IPS DF 6.9 (cell line): Measurements from ENCODE around the gene KRT72.

ENCODE experiments used
- DNase-seq: peaks from one replicate; pipeline ENCODE4 v3.0.0-alpha.2; 2013; ENCODE audit warnings: low read depth, low spot score
- H3K27ac ChIP-seq: one replicate; pipeline ENCODE4 v1.5.1; 2013; ENCODE audit warnings: low read length, control low read depth
- H3K27me3 ChIP-seq: 2 replicates; pipeline ENCODE4 v1.6.1; 2013; ENCODE audit warnings: mild to moderate bottlenecking, low read length; ENCODE audit not compliant: control insufficient read depth, insufficient read depth
- H3K36me3 ChIP-seq: 2 replicates; pipeline ENCODE4 v1.6.1; 2013; ENCODE audit warnings: low read length; ENCODE audit not compliant: control insufficient read depth, insufficient read depth
- H3K4me1 ChIP-seq: 2 replicates; pipeline ENCODE4 v1.6.1; 2013; ENCODE audit warnings: low read length; ENCODE audit not compliant: control insufficient read depth, insufficient read depth
- H3K4me3 ChIP-seq: 2 replicates; pipeline ENCODE4 v1.5.1; 2013; ENCODE audit warnings: mild to moderate bottlenecking, low read length
- H3K9me3 ChIP-seq: 2 replicates; pipeline ENCODE4 v1.6.1; 2013; ENCODE audit warnings: low read length, inconsistent platforms; ENCODE audit not compliant: control insufficient read depth, insufficient read depth
- WGBS: extraction: QIAGEN DNeasy Blood & Tissue Kit; methylation state at CpG from one replicate; pipeline ENCODE4 v1.1.7; 2013; ENCODE audit warnings: mixed read lengths, missing lambda C conversion rate; ENCODE audit not compliant: insufficient read length, insufficient coverage; 5-methylcytosine and 5-hydroxymethylcytosine counted together

Gene KRT72

DNA sequence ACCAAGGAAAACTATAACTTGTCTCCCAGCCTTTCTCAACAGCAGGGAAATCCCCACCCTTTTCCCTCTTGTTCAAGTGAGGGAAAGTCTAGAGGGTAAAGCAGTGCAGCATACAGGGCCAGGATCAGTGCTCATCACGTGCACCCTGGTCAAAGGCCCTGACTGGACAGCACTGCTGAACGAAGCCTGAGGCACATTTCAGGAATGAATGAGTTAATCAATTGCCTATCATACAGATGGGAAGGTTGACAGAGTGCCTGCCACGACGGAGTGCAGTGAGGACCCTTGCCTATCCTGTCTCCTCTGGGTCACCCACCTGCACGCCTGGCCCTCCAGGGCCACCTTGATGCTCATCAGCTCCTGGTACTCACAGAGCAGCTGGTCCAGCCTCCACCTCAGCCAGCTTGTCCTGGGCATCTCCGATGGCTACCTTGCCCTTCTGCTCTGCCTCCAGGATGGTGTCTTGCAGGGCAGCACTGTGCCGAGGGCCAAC is 28.8 kb upstream of the KRT72 start:
- H3K27ac ChIP-seq: no peak overlapping the region
- H3K9me3 ChIP-seq: no peaks in the 10 kb centered on the region
- WGBS: no CpG with 5 or more reads among the region's 7 CpGs
- no peak overlapping the region for H3K4me3 ChIP-seq
- no peak for DNase-seq
- no peaks in the 10 kb centered on the region for H3K27me3 ChIP-seq
- H3K4me1 ChIP-seq: no peaks in the 10 kb centered on the region
- H3K36me3 ChIP-seq: no peaks in the 10 kb centered on the region

DNA sequence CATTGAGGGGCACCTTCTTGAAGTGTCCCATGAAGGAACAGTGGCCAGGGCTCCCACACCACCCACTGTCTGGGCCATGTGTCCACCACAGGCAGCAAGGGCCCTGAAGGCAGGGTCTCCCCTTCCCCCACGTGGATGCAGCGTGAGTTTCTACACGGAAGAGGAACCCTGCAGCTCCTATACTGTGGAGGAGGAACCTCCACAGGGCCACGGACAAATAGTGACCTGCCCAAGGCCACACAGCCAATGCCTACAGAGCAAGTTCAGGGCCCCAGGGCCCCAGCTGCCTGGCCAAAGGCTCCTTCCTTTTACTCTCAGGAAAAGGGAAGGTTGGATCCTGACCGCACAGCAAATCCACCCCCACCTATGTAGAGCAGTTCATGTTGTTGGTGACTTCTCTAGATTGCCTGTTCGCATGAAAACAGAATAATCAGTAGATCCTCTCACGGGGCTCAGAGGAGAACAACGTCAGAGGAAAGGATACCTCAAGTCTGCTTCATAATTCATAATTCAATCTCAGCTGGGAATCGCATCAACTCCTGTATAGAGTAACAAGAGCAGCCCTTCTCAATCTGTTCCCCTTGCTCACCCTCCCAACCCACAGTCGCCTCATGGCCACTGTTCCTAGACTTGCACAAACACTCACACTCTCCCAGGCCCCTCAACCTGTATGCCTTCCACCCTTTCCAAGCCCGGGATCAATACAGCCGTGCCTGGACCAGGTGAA is 28.2 kb upstream of the KRT72 start:
- H3K27ac ChIP-seq: no peak overlapping the region
- WGBS: no CpG with 5 or more reads among the region's 12 CpGs
- no peaks in the 10 kb centered on the region for H3K4me1 ChIP-seq
- no peaks in the 10 kb centered on the region for H3K36me3 ChIP-seq
- H3K4me3 ChIP-seq: no peak overlapping the region
- no peaks in the 10 kb centered on the region for H3K27me3 ChIP-seq
- no peak for DNase-seq
- no peaks in the 10 kb centered on the region for H3K9me3 ChIP-seq

DNA sequence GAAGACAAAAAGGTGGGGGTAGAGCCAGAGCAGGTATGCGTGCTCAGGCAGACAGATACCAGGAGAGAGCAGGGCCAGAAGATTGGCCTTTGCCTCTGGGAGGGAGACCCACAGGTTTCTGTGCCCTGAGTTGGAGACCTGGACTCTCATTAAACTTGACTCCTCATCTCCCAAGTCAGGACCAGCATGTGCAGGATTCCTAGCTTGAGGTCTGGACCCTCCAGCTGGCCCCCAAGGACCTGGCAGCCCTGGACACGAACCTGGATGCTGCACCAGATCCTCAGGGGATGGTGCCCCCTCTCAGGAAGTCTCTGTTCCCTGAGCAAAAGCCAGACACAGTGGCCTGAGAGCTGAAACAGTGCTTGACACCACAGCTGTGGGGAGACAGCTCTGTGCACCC is 27.6 kb upstream of the KRT72 start:
- WGBS: no CpG with 5 or more reads among the region's 2 CpGs
- DNase-seq: no peak
- H3K4me1 ChIP-seq: no peaks in the 10 kb centered on the region

DNA sequence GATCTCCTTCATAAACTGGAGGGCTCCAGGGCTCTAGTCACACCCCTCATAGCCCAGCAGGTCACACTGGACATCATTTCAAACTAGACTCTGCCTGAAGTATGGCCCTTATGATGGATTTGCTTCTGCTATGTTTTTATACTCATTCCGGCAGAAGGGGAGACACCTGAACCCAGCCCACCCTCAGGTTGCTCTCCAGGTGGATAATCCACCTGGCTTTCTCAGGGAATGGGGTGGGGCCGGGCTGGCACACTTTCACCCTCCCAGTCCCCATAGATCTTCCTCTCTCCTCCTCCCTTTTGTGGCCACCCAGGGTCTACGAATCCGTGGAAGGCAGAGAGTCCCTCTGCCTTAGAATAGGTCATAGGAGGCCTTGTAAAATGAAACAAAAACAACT is 26.8 kb upstream of the KRT72 start:
- no peaks in the 10 kb centered on the region for H3K36me3 ChIP-seq
- no peaks in the 10 kb centered on the region for H3K27me3 ChIP-seq
- H3K4me1 ChIP-seq: no peaks in the 10 kb centered on the region
- H3K9me3 ChIP-seq: no peaks in the 10 kb centered on the region
- WGBS: no CpG with 5 or more reads among the region's 4 CpGs
- DNase-seq: no peak
- H3K27ac ChIP-seq: no peak overlapping the region
- H3K4me3 ChIP-seq: no peak overlapping the region

More for the DNA sequence above, 27.6 kb upstream of the KRT72 start:
- Histone ChIP-seq H3K9me3 (no peaks in the 10 kb centered on the region), H3K27ac (no peak overlapping the region), H3K27me3 (no peaks in the 10 kb centered on the region), H3K36me3 (no peaks in the 10 kb centered on the region), H3K4me3 (no peak overlapping the region)

DNA sequence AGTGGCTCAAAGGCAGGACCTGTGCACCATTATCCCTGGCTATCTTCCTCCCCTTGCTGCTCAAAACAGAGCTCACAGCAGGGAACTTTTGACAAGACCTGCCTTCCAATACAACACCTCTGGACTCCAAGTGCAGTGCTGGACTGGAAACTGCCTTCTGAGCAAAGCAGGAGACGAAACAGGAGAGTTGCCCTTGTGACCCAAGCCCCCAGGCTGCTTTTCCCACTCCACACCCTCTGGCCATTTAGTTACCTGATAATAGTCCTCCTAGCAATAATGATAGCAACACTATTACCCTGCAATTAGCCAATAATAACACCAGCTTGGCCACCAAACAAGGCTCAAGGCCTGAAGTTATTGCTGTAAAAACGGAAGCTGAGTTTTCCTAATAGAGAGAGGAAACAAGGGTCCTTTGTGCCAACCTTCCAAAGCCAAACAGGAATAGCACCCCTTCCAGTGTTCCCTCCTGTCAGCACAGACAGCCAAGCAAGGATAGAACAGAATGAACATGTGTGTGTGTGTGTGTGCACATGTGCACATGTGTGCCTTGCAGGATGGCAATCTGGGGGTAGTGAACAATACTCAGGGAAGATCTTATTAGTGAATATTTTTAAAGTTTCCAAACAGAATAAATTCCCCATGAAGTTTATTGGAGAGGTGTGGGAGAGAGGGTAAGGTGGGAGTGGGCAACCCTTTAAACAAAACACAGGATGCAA is 26.3 kb upstream of the KRT72 start:
- Histone ChIP-seq H3K4me1 (no peaks in the 10 kb centered on the region), H3K27ac (no peak overlapping the region), H3K4me3 (no peak overlapping the region), H3K36me3 (no peaks in the 10 kb centered on the region), H3K9me3 (no peaks in the 10 kb centered on the region), H3K27me3 (no peaks in the 10 kb centered on the region)
- no peak for DNase-seq
- WGBS: no CpG with 5 or more reads among the region's 2 CpGs

DNA sequence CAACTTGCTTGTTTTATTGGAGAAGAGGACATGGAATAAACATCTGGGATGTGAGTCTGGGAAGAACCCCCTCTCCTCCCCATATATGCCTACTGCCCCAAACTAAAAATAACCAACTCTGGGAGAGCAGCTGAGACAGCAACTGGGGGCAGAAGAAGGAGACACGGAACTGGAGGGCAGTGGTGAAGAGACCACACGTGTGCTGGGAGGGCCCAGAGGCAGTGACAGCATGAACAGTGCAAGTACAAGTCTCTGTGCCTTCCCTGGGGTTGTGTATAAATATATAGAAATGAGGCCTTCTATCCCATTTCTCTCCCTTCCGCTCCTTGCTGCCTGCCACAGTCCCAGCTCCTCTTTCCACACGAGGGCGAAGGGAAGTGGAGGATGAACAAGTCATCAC is 21.1 kb upstream of the KRT72 start:
- Histone ChIP-seq H3K4me1 (no peaks in the 10 kb centered on the region), H3K27me3 (no peaks in the 10 kb centered on the region), H3K9me3 (no peaks in the 10 kb centered on the region), H3K36me3 (no peaks in the 10 kb centered on the region), H3K27ac (no peak overlapping the region), H3K4me3 (no peak overlapping the region)
- DNase-seq: no peak
- no CpG with 5 or more reads among the region's 5 CpGs for WGBS

DNA sequence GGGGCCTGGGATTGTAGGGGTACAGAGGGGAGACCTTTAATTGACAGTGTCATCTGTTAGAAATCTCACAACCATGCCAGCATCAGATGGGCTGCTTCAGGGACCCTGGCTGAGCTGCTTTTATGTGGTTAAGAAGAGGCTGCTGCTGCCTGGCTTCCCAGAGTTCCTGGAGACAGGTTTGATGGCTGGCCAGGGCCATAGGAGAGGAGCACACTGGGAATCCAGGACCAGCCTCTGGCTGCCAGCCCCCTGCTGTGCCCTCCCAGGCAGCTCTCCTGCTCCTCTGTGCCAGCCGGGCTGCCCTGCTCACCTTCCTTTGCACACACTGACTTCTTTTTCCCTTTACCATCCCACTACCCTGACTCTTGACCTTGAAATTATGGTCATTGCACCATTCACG is 17.6 kb upstream of the KRT72 start:
- no CpG with 5 or more reads among the region's 2 CpGs for WGBS
- no peaks in the 10 kb centered on the region for H3K27me3 ChIP-seq
- DNase-seq: no peak
- H3K9me3 ChIP-seq: no peaks in the 10 kb centered on the region
- no peaks in the 10 kb centered on the region for H3K36me3 ChIP-seq
- no peak overlapping the region for H3K27ac ChIP-seq
- H3K4me1 ChIP-seq: no peaks in the 10 kb centered on the region
- no peak overlapping the region for H3K4me3 ChIP-seq

DNA sequence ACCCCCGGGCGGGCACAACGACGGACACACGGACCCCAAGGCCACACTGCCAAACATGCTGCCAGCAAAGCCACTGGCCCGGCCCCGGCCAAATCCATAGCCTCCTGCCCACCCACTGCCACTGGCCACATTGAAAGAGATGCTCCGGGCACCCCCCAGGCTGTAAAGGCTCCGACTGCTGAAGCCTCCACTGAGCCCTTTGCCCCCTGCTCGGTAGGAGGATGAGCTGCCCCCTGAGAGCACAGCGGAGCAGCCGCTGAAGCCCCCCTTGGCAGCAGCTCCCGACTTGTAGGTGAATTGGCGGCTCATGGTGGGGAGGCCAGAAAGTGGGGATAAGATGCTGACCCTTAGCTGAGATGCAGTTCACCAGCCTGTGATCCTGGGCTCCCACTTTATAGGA is 17.0 kb upstream of the KRT72 start, which contains the start of gene KRT73:
TSS of gene KRT73 (minus strand) at position 344 of the 400 bp plus-strand sequence. CDS start at position 309, 35 bp downstream.
- Histone ChIP-seq H3K36me3 (no peaks in the 10 kb centered on the region), H3K4me3 (no peak within 1 kb of the TSS), H3K9me3 (no peaks in the 10 kb centered on the region), H3K4me1 (no peaks in the 10 kb centered on the region), H3K27me3 (no peaks in the 10 kb centered on the region), H3K27ac (no peak within 1 kb of the TSS)
- no CpG with 5 or more reads among the region's 14 CpGs for WGBS
- no peak for DNase-seq

DNA sequence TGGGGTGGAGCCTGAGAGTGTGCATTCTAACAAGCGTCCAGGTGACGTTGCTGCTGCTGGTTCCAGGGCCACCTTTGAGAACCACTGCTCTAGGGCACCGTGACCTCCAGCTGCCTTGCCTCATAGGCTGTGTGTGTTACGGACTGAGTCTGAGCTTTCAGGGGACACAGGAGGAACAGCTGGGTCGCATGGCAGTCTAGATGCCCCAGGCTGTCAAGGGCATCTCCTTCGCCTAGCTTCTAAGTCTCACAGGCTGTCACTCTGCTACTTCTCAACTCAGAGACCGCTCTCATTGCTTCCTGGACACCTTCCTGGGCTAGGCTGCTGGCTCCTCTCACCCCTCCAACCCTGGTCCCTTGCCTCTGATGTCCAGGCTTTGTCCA is 16.1 kb upstream of the KRT72 start:
- no peak overlapping the region for H3K27ac ChIP-seq
- no peaks in the 10 kb centered on the region for H3K36me3 ChIP-seq
- no peaks in the 10 kb centered on the region for H3K9me3 ChIP-seq
- no CpG with 5 or more reads among the region's 7 CpGs for whole genome bisulfite sequencing
- H3K4me1 ChIP-seq: no peaks in the 10 kb centered on the region
- DNase-seq: no peak
- no peak overlapping the region for H3K4me3 ChIP-seq
- H3K27me3 ChIP-seq: no peaks in the 10 kb centered on the region

DNA sequence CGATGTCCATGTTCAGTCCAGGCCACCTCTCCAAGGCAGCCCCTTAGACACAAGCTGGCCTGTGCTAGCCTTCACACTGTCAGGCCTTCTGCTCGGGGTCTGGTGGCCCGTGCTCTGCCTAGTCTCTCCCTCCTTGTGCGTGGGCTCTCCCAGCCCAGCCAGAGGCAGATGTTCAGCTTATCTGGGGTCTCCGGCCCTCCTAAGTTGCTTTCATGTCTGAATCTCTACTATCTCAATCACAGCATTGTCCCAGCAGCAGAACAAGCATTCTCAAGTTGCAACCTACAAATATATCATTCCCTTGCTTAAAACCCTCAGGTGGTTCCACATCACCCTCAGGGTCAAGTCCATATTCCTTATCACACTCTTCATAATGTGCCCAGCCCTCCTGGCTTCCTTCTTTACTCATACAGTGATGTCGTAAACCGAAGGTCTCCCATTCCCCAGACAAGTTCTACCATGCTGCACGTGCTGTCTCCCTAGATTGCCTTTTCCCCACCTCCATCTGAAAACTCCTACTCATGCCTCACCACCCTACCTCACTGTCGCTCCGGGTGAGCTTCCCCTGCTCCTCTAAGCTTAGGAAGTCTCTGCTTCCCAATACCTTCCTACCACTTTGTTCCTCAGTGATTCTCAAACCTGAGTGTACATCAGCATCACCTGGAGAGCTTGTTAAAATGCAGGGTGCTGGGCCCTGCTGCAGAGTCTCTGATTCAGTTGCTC is 15.6 kb upstream of the KRT72 start:
- no CpG with 5 or more reads among the region's 10 CpGs for WGBS
- H3K4me3 ChIP-seq: no peak overlapping the region; the same call in 1 of the 2 replicates

More for the DNA sequence above, 15.6 kb upstream of the KRT72 start:
- no peak overlapping the region for H3K27ac ChIP-seq
- no peaks in the 10 kb centered on the region for H3K36me3 ChIP-seq
- no peaks in the 10 kb centered on the region for H3K4me1 ChIP-seq
- H3K27me3 ChIP-seq: no peaks in the 10 kb centered on the region
- DNase-seq: no peak
- no peaks in the 10 kb centered on the region for H3K9me3 ChIP-seq
